Ishikawa (cell line): Measurements from ENCODE around the gene DMTF1.

Source experiments
- CEBPB ChIP-seq: IDR thresholded peaks from 2 replicates; pipeline ENCODE4 v1.6.1; 2012
- CREB1 ChIP-seq: IDR thresholded peaks from 2 replicates; pipeline ENCODE4 v1.6.1; 2012; ENCODE audit warnings: low read depth
- EGR1 ChIP-seq: IDR thresholded peaks from 2 replicates; pipeline ENCODE4 v1.6.1; 2012
- EP300 ChIP-seq: IDR thresholded peaks from 2 replicates; pipeline ENCODE4 v1.6.1; 2012; ENCODE audit warnings: borderline replicate concordance
- FOXM1 ChIP-seq: IDR thresholded peaks from 2 replicates; pipeline ENCODE4 v1.6.1; 2012; ENCODE audit warnings: low read depth, borderline replicate concordance
- NFIC ChIP-seq: IDR thresholded peaks from 2 replicates; pipeline ENCODE4 v1.6.1; 2012
- RAD21 ChIP-seq: IDR thresholded peaks from 2 replicates; pipeline ENCODE4 v1.6.1; 2012; ENCODE audit warnings: low read depth
- TAF1 ChIP-seq: IDR thresholded peaks from 2 replicates; pipeline ENCODE4 v1.6.1; 2012; ENCODE audit warnings: low read depth, mild to moderate bottlenecking
- TCF12 ChIP-seq: IDR thresholded peaks from 2 replicates; pipeline ENCODE4 v1.6.1; 2012; ENCODE audit warnings: low read depth
- TEAD4 ChIP-seq: IDR thresholded peaks from 2 replicates; pipeline ENCODE4 v1.6.1; 2012
- YY1 ChIP-seq: IDR thresholded peaks from 2 replicates; pipeline ENCODE4 v1.6.1; 2012; ENCODE audit warnings: low read depth
- ZBTB7A ChIP-seq: IDR thresholded peaks from 2 replicates; pipeline ENCODE4 v1.6.1; 2012; ENCODE audit warnings: low read depth
- TF ChIP-seq, protein P1 (sequence below): IDR thresholded peaks from 2 replicates; pipeline ENCODE4 v1.6.1; 2012
- TF ChIP-seq, protein P2 (sequence below): IDR thresholded peaks from 2 replicates; pipeline ENCODE4 v1.6.1; 2012
- TF ChIP-seq, protein P3 (sequence below): IDR thresholded peaks from 2 replicates; pipeline ENCODE4 v1.6.1; 2012; ENCODE audit warnings: low read depth, mild to moderate bottlenecking

Gene DMTF1

DNA sequence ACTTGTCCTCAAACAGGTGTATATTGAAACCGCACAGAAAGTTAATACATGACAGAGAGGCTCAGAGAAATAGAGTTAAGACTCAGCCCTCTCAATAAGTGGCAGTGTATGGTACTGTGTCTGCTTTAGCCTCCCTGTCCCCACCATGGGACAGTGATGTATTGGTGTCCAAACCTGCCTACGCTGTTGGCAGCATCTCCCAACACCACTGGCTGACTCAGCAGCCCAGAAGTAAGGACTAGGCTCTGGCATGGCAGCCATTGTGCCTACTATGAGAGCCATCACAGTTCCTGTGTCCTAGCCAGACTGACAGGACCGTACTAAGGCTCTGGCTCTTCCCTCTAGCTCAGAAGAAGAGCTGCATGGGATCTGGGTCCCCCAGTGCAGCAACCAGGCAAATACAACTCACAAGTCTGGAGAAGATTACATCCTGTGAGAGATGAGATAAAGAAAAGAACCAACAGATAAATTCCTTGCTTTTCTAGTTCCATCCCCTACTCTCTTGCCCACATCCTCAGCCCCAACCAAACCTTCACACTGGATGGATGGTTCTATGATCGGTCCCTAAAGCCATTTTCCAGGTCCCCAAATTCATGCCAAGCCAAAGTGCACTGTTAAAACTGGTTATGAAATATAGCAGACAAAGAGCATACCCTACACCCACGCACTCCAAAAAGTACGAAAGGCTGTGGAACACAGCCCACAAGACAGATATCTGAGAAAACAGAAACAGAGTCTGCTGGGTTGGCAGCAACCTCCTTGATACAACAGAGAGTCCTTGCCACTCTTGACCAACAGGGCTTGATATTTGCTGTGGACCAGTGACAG is 44.1 kb upstream of the DMTF1 start:
- TF ChIP-seq TCF12, result no peak
- no peak for TF ChIP-seq FOXM1
- TF ChIP-seq, protein P1, sequence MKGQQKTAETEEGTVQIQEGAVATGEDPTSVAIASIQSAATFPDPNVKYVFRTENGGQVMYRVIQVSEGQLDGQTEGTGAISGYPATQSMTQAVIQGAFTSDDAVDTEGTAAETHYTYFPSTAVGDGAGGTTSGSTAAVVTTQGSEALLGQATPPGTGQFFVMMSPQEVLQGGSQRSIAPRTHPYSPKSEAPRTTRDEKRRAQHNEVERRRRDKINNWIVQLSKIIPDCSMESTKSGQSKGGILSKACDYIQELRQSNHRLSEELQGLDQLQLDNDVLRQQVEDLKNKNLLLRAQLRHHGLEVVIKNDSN, result no peak
- no peak for TF ChIP-seq ZBTB7A
- TF ChIP-seq, protein P2, sequence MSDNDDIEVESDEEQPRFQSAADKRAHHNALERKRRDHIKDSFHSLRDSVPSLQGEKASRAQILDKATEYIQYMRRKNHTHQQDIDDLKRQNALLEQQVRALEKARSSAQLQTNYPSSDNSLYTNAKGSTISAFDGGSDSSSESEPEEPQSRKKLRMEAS, result no peak
- no peak for TF ChIP-seq TAF1
- TF ChIP-seq, protein P3, sequence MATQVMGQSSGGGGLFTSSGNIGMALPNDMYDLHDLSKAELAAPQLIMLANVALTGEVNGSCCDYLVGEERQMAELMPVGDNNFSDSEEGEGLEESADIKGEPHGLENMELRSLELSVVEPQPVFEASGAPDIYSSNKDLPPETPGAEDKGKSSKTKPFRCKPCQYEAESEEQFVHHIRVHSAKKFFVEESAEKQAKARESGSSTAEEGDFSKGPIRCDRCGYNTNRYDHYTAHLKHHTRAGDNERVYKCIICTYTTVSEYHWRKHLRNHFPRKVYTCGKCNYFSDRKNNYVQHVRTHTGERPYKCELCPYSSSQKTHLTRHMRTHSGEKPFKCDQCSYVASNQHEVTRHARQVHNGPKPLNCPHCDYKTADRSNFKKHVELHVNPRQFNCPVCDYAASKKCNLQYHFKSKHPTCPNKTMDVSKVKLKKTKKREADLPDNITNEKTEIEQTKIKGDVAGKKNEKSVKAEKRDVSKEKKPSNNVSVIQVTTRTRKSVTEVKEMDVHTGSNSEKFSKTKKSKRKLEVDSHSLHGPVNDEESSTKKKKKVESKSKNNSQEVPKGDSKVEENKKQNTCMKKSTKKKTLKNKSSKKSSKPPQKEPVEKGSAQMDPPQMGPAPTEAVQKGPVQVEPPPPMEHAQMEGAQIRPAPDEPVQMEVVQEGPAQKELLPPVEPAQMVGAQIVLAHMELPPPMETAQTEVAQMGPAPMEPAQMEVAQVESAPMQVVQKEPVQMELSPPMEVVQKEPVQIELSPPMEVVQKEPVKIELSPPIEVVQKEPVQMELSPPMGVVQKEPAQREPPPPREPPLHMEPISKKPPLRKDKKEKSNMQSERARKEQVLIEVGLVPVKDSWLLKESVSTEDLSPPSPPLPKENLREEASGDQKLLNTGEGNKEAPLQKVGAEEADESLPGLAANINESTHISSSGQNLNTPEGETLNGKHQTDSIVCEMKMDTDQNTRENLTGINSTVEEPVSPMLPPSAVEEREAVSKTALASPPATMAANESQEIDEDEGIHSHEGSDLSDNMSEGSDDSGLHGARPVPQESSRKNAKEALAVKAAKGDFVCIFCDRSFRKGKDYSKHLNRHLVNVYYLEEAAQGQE, result no peak
- TF ChIP-seq EP300, result no peak
- TF ChIP-seq RAD21, result no peak
- no peak for TF ChIP-seq TEAD4

DNA sequence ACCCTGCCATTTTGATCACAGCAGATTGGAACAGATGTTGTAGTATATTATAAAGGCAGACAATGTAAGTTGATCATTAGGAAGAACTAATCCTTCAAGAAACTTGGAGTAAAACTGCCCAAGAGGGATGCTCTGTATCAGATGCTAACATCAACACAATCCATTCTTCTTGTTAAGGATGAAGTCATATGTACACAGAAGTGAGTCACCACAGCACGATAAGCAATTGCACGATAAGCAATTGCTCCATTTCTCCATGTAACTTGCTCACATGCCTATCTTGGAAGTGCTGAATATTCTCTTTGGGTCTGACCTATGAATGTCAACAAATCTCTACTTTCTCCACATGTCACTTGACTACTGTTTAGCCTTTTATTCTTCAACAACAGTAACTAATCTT is 41.5 kb upstream of the DMTF1 start:
- TF ChIP-seq, protein P1, result no peak
- TF ChIP-seq EP300, result no peak
- TF ChIP-seq NFIC, result no peak
- no peak for TF ChIP-seq FOXM1
- TF ChIP-seq ZBTB7A, result no peak
- TF ChIP-seq CREB1, result no peak
- TF ChIP-seq, protein P2, result no peak
- no peak for TF ChIP-seq TEAD4
- no peak for TF ChIP-seq TAF1
- TF ChIP-seq TCF12, result no peak
- TF ChIP-seq EGR1, result no peak
- TF ChIP-seq RAD21, result no peak

DNA sequence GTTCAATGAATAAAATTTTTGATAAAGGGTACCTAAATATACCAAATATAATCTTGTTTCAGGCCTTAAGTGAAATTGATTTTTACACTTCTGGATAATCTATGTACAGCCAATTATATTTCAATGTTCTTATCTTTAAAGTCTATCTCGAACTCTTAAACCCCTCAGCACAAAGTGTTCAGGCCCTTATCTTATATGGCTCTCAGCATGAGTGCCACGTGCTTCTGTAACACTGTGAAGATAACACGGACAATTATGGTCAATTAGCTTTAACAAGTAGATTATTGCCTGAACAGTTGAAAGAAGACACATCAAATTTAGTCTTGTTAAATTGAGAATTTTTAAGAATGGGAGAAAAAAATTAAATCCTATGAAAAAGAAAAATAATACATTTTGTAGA is 40.4 kb upstream of the DMTF1 start:
- TF ChIP-seq EGR1 (no peak), CREB1 (no peak), EP300 (no peak), CEBPB (no peak), YY1 (no peak), RAD21 (no peak), FOXM1 (no peak), NFIC (no peak), ZBTB7A (no peak), TAF1 (no peak)
- TF ChIP-seq, protein P3, result no peak
- TF ChIP-seq, protein P1, result no peak

DNA sequence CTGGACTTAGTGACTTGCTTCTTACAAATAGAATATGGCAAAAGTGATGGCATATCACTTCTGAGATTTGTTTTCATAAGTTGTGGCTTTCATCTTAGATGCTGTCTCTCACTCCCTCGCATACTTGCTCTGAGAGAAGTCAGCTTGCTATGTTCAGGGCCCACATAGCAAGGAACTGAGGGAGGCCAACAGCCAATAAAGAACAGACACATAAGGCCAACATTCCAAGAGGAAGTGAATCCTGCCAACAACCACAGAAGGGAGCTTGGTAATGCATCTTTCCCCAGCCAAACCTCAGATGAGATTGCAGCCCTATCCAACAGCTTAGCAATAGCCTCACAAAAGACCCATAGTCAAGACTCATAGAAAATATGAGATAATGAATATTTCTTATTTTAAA is 39.2 kb upstream of the DMTF1 start:
- no peak for TF ChIP-seq YY1
- no peak for TF ChIP-seq NFIC
- TF ChIP-seq EP300, result no peak
- TF ChIP-seq, protein P3, result no peak
- TF ChIP-seq, protein P2, result no peak
- TF ChIP-seq CREB1, result no peak
- no peak for TF ChIP-seq TEAD4
- TF ChIP-seq FOXM1, result no peak
- TF ChIP-seq CEBPB, result no peak
- TF ChIP-seq TCF12, result no peak
- TF ChIP-seq TAF1, result no peak
- TF ChIP-seq, protein P1, result no peak
- TF ChIP-seq ZBTB7A, result no peak
- TF ChIP-seq EGR1, result no peak
